ENCODE results near the gene LETM1.

LETM1 gene

GRCh38 chr4:1771555-1772305 lies 84.2 kb downstream of the LETM1 start:
- Histone ChIP-seq H3K4me3 (replicated peaks; ENCODE audit: low read depth, low read length) (no peak overlapping the region), H3K36me3 (ENCODE audit: control insufficient read depth, insufficient read depth, low read length) (no peaks in the 10 kb centered on the region), H3K27me3 (replicated peaks; ENCODE audit: control insufficient read depth, insufficient read depth, low read length) (no peaks in the 10 kb centered on the region; the same call in 1 of the 2 replicates)
- no peak for TF ChIP-seq CTCF (IDR thresholded peaks at IDR 0.05; ENCODE audit: insufficient read depth, low read length, poor library complexity, severe bottlenecking)
- no peak for DNase-seq (ENCODE audit: extremely low read depth, insufficient read length)

- H3K27me3 ChIP-seq (replicated peaks; ENCODE audit: control insufficient read depth, insufficient read depth, low read length), result no peaks in the 10 kb centered on the region; the same call in 1 of the 2 replicates
- no peak overlapping the region for H3K4me3 ChIP-seq (replicated peaks; ENCODE audit: low read depth, low read length)
- H3K36me3 ChIP-seq (ENCODE audit: control insufficient read depth, insufficient read depth, low read length), result no peaks in the 10 kb centered on the region
- TF ChIP-seq CTCF (IDR thresholded peaks at IDR 0.05; ENCODE audit: insufficient read depth, low read length, poor library complexity, severe bottlenecking), result no peak
- no peak for DNase-seq (ENCODE audit: extremely low read depth, insufficient read length)
These were observed 85.1 kb downstream of the LETM1 start for GRCh38 chr4:1770791-1771231.

- no peak for DNase-seq (ENCODE audit: extremely low read depth, insufficient read length)
- Histone ChIP-seq H3K27me3 (replicated peaks; ENCODE audit: control insufficient read depth, insufficient read depth, low read length) (no peaks in the 10 kb centered on the region; the same call in 1 of the 2 replicates), H3K36me3 (ENCODE audit: control insufficient read depth, insufficient read depth, low read length) (no peaks in the 10 kb centered on the region), H3K4me3 (replicated peaks; ENCODE audit: low read depth, low read length) (no peak overlapping the region)
- no peak for TF ChIP-seq CTCF (IDR thresholded peaks at IDR 0.05; ENCODE audit: insufficient read depth, low read length, poor library complexity, severe bottlenecking)
These were observed 85.7 kb downstream of the LETM1 start for GRCh38 chr4:1770245-1770644.

GRCh38 chr4:1769692-1770091 lies 86.3 kb downstream of the LETM1 start:
- DNase-seq (ENCODE audit: extremely low read depth, insufficient read length), result no peak
- Histone ChIP-seq H3K27me3 (replicated peaks; ENCODE audit: control insufficient read depth, insufficient read depth, low read length) (no peaks in the 10 kb centered on the region; the same call in 1 of the 2 replicates), H3K4me3 (replicated peaks; ENCODE audit: low read depth, low read length) (no peak overlapping the region), H3K36me3 (ENCODE audit: control insufficient read depth, insufficient read depth, low read length) (no peaks in the 10 kb centered on the region)
- no peak for TF ChIP-seq CTCF (IDR thresholded peaks at IDR 0.05; ENCODE audit: insufficient read depth, low read length, poor library complexity, severe bottlenecking)

- DNase-seq (ENCODE audit: extremely low read depth, insufficient read length), result no peak
- no peak overlapping the region for H3K4me3 ChIP-seq (replicated peaks; ENCODE audit: low read depth, low read length)
These were observed 87.5 kb downstream of the LETM1 start for GRCh38 chr4:1768367-1769034.

More at GRCh38 chr4:1768367-1769034, 87.5 kb downstream of the LETM1 start:
- Histone ChIP-seq H3K27me3 (replicated peaks; ENCODE audit: control insufficient read depth, insufficient read depth, low read length) (no peaks in the 10 kb centered on the region; the same call in 1 of the 2 replicates), H3K36me3 (ENCODE audit: control insufficient read depth, insufficient read depth, low read length) (no peaks in the 10 kb centered on the region)
- TF ChIP-seq CTCF (IDR thresholded peaks at IDR 0.05; ENCODE audit: insufficient read depth, low read length, poor library complexity, severe bottlenecking), result no peak

Measured in GM06990 (cell line).